Measurements from ENCODE around the gene KAT2B.

Gene KAT2B

GRCh38 chr3:20154078-20154477 lies 113.8 kb downstream of the KAT2B start:
- no peak for DNase-seq

- DNase-seq = no peak
Measured at GRCh38 chr3:20154928-20155327, 114.7 kb downstream of the KAT2B start.

DNA sequence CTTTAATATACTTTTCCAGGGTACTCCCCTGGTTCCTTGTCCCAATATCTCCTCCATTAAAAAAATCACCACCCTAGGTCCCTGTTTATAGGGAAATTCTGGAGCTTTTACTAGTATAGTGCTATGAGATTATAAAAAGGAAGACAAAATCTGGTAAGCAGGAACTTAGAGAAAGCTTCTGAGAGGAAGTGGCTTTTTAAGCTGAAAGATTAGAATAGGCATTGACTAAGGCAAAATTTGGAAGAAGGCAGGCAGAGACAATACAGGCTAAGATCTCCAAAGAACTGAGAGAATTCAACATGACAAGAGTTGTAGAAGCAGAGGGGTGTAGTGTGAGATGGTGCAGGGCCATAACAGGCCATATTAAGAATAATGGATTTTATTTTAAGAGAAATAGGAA lies 120.0 kb downstream of the KAT2B start:
- DNase-seq = peak; percentile 3

- no peak for DNase-seq
Measured at GRCh38 chr3:20161714-20162113, 121.5 kb downstream of the KAT2B start.

DNA sequence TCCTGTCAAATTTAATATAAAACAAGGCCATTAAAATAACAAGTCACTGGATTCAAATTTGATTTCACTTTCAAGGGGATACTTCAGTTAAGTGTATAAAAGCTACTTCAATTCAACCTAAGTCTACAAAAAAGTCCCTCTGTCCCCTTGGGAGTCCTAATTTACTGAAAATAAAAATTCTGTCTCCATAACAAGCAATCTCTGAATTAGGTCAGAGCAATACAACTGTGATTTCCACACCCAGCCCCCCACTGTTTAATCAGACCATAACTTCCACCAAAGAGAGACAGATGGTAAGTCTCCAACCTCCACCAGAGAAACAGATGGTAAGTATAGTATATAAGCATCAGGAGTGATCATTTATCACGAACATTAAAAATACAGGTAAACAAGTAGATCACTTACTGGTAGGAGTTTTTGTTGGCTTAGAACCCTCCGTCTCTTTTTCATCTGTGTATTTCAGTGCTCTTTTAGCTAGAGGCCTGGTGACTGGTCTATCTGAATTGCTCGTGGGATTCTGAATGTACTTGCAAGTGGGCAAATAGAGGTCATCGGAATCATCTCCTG lies 133.7 kb downstream of the KAT2B start:
- DNase-seq = no peak

GRCh38 chr3:20181276-20181675 lies 141.0 kb downstream of the KAT2B start:
- no peak for DNase-seq

GRCh38 chr3:20182206-20182605 lies 142.0 kb downstream of the KAT2B start:
- DNase-seq = no peak

DNA sequence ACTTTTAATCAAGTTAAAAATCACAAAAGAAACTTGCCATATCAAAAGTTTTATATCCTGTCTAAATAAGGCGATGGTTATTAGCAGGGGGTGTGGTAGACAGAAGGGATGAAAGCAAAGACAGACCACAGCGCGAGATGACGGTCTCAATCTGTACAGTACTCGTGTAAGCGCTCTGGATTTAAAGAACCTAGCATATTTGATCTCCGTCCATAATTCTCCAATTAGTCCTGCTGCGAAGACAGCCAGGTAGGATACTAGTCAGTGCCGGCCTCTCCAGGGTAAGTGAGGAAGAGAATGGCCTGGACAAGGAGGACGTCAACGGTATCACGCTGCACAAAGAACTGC lies 145.1 kb downstream of the KAT2B start:
- no peak for DNase-seq

DNA sequence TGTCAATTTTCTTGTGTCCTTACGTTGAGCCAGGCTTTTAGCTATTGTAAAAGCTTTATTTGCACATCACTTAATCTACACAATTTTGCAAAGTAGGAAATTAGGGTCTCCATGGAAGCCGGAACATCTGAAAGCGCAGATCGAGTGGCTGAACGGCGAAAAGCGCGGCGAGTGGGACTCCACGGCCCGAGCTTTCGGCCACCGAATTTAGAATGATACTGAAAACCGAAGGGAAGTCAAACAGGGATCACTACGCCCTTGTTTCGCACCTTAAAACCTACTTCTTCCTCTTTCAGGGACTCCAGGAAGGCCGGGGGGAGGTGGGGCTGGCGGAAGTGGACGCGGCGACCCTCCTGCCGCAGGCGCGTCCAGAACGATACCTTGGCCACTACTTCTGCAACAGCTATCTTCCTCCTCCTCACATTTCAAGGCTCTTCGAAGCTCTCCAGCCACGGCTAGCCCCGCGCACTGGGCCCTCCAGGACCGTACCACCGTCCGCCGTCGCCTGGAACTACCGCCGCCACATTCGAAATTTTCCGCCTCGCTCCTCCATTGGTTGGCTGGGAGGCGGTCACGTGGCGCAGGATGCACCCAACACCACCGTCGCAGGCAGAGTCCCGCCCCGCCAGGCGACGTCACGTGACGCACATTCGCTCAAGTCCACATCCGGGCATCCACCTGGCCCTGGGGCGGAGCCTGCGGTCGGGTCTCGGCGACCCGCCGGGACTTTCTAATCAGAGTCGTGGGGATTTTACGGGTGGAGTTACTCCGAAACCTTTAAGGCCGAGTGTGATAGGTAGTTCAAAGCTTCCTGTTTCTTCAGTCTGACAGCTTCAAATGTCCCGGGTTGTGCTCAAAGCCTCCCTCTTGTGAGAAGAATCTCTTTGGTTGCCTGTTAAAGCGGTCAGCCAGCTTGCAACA lies 145.7 kb downstream of the KAT2B start, which contains the start of gene SGO1:
SGO1 (minus strand) TSS at position 528 of the 921 bp plus-strand sequence. CDS start 2,179 bp downstream, outside the sequence.
- peak; percentile 99 for DNase-seq

- no peak for DNase-seq
Measured at GRCh38 chr3:20186600-20187004, 146.4 kb downstream of the KAT2B start.

GRCh38 chr3:20190991-20191390 lies 150.7 kb downstream of the KAT2B start:
- DNase-seq = no peak

DNA sequence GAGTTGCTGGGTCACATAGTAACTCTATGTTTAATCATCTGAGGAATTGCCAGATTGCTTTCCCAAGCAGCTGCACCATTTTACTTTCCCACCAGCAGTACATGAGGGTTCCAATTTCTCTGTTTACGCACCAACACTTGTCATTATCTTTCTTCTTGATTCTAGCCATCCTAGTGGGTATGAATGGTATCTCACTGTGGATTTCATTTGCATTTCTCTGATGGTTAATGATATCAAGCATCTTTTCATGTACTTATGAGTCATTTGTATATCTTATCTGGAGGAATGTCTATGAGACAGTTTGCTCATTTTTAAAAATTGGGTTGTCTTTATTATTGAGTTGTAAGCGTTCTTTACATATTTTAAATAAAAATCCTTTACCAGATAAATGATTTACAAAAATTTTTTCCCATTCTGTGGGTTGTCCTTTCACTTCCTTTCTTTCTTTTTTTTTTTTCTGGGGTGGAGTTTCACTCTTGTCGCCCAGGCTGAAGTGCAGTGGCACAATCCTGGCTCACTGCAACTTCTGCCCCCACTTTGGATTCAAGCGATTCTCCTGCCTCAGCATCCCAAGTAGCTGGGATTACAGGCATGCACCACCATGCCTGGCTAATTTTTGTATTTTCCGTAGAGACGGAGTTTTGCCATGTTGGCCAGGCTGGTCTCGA lies 154.7 kb downstream of the KAT2B start:
- DNase-seq = no peak

DNA sequence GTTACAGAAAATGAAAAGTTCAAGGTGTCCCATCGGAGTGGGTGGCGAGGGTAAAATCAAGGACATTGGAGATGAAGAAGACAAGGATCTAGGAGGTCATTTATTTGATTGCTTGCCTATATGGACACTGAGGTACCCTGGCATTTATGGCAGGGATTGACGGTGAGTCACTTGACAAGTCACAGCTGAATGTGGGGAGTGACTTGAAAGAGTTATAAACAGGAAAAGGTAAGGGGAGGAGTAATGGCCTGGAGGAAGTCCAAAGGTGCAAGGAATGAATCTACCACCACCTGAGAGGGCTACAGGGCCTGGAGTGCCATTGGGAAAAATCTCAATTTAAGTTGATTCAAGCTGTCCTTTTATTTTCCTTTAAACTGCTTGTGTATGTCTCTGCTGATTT lies 157.5 kb downstream of the KAT2B start:
- DNase-seq = no peak

GRCh38 chr3:20201143-20201542 lies 160.9 kb downstream of the KAT2B start:
- no peak for DNase-seq
